ENCODE results near the gene TMEM184A.

TMEM184A gene

GRCh38 chr7:1595636-1596035, 39.6 kb upstream of the TMEM184A start:
- Histone ChIP-seq H3K4me1 (ENCODE audit: control insufficient read depth, insufficient read depth, low read length) (no peaks in the 10 kb centered on the region), H3K27ac (ENCODE audit: low read depth, low read length) (no peak overlapping the region), H3K27me3 (ENCODE audit: control insufficient read depth, insufficient read depth, low read length) (peaks cover 15% of the 10 kb centered on the region), H3K36me3 (ENCODE audit: control insufficient read depth, insufficient read depth, low read length) (no peaks in the 10 kb centered on the region), H3K4me3 (ENCODE audit: low read length) (no peak overlapping the region), H3K9ac (ENCODE audit: low read length) (no peak overlapping the region)

- Histone ChIP-seq H3K27me3 (ENCODE audit: control insufficient read depth, insufficient read depth, low read length) (peaks cover 15% of the 10 kb centered on the region), H3K4me1 (ENCODE audit: control insufficient read depth, insufficient read depth, low read length) (no peaks in the 10 kb centered on the region), H3K36me3 (ENCODE audit: control insufficient read depth, insufficient read depth, low read length) (no peaks in the 10 kb centered on the region), H3K4me3 (ENCODE audit: low read length) (no peak overlapping the region), H3K9ac (ENCODE audit: low read length) (no peak overlapping the region), H3K27ac (ENCODE audit: low read depth, low read length) (no peak overlapping the region)
These were observed 39.0 kb upstream of the TMEM184A start for GRCh38 chr7:1595027-1595426.

DNA sequence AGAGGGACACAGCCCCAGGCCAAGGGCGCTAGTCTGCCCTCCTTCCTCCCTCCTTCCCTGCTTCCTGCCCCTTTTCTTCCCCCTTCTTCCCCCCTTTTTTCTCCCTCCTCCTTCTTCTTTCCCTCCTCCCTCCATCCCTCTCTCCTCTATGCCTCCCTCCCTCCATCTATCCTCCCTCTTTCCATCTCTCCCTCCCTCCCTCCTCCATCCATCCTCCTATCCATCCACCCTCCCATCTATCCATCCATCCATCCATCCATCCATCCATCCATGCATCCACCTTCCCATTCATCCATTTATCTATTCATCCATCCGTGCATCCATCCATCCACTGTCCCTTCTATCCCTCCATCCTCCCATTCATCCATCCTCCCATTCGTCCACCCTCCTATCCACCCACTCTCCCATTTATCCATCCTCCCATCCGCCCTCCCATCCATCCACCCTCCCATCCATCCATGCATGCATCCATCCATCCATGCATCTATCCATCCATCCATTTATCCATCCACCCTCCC, 38.0 kb upstream of the TMEM184A start:
- H3K27me3 ChIP-seq (ENCODE audit: control insufficient read depth, insufficient read depth, low read length), result peaks cover 15% of the 10 kb centered on the region

GRCh38 chr7:1593091-1593866, 37.3 kb upstream of the TMEM184A start:
- H3K27ac ChIP-seq (ENCODE audit: low read depth, low read length), result no peak overlapping the region

More for the DNA sequence above, 38.0 kb upstream of the TMEM184A start:
- no peak overlapping the region for H3K27ac ChIP-seq (ENCODE audit: low read depth, low read length)
- H3K36me3 ChIP-seq (ENCODE audit: control insufficient read depth, insufficient read depth, low read length), result no peaks in the 10 kb centered on the region
- H3K9ac ChIP-seq (ENCODE audit: low read length), result no peak overlapping the region
- H3K4me1 ChIP-seq (ENCODE audit: control insufficient read depth, insufficient read depth, low read length), result no peaks in the 10 kb centered on the region
- no peak overlapping the region for H3K4me3 ChIP-seq (ENCODE audit: low read length)

DNA sequence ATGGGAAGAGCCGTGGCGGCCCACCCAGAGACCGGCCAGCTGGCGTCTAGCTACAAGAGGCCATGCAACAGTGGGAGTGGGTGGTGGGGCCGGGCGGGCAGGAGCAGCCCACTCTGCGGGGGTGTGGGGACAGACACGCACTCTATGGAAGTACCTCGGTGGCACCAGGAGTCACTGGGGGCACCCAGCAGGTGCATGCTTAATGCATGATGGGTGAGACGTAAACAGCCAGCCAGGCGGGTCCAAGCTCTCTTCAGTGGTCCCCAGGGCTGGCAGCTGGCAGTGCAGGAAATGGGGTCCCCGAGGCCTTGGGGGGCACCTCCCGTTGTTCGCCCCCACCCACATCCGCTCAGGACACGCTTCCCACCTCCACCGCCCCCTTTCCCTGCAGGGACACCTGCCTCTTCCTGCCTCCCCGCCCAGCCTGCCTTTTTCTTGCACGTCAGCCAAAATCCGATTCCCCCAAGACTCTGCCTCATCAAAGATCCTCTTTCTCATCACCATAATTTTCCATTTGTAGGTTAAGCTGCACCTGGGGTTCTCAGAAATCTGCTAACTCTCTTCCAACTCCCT, 36.4 kb upstream of the TMEM184A start:
- no peaks in the 10 kb centered on the region for H3K4me1 ChIP-seq (ENCODE audit: control insufficient read depth, insufficient read depth, low read length)
- no peak overlapping the region for H3K9ac ChIP-seq (ENCODE audit: low read length)
- no peak overlapping the region for H3K27ac ChIP-seq (ENCODE audit: low read depth, low read length)
- peaks cover 15% of the 10 kb centered on the region for H3K27me3 ChIP-seq (ENCODE audit: control insufficient read depth, insufficient read depth, low read length)
- no peak overlapping the region for H3K4me3 ChIP-seq (ENCODE audit: low read length)
- no peaks in the 10 kb centered on the region for H3K36me3 ChIP-seq (ENCODE audit: control insufficient read depth, insufficient read depth, low read length)

More at GRCh38 chr7:1593091-1593866, 37.3 kb upstream of the TMEM184A start:
- Histone ChIP-seq H3K9ac (ENCODE audit: low read length) (no peak overlapping the region), H3K4me1 (ENCODE audit: control insufficient read depth, insufficient read depth, low read length) (no peaks in the 10 kb centered on the region), H3K27me3 (ENCODE audit: control insufficient read depth, insufficient read depth, low read length) (peaks cover 15% of the 10 kb centered on the region), H3K36me3 (ENCODE audit: control insufficient read depth, insufficient read depth, low read length) (no peaks in the 10 kb centered on the region), H3K4me3 (ENCODE audit: low read length) (no peak overlapping the region)

GRCh38 chr7:1591876-1592275, 35.9 kb upstream of the TMEM184A start:
- Histone ChIP-seq H3K4me1 (ENCODE audit: control insufficient read depth, insufficient read depth, low read length) (no peaks in the 10 kb centered on the region), H3K27ac (ENCODE audit: low read depth, low read length) (no peak overlapping the region), H3K4me3 (ENCODE audit: low read length) (no peak overlapping the region), H3K9ac (ENCODE audit: low read length) (no peak overlapping the region), H3K36me3 (ENCODE audit: control insufficient read depth, insufficient read depth, low read length) (no peaks in the 10 kb centered on the region), H3K27me3 (ENCODE audit: control insufficient read depth, insufficient read depth, low read length) (peaks cover 15% of the 10 kb centered on the region)

DNA sequence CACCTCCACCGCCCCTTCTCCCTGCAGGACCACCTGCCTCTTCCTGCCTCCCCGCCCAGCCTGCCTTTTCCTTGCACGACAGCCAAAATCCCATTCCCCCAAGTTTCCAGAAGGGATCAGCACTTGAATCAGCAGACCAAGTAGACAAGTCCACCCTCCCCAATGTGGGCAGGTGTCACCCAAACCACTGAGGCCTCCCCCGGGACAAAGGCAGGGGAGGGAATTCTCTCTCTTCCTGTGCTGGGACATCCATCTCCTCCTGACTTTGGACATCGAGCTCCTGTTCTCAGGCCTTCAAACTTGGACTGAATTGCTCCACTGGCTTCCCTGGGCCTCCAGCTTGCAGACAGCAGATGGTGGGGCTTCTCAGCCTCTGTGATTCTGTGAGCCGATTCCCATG, 35.4 kb upstream of the TMEM184A start:
- no peak overlapping the region for H3K27ac ChIP-seq (ENCODE audit: low read depth, low read length)
- peaks cover 15% of the 10 kb centered on the region for H3K27me3 ChIP-seq (ENCODE audit: control insufficient read depth, insufficient read depth, low read length)

GRCh38 chr7:1590887-1591286, 34.9 kb upstream of the TMEM184A start:
- Histone ChIP-seq H3K9ac (ENCODE audit: low read length) (no peak overlapping the region), H3K27ac (ENCODE audit: low read depth, low read length) (no peak overlapping the region), H3K36me3 (ENCODE audit: control insufficient read depth, insufficient read depth, low read length) (no peaks in the 10 kb centered on the region), H3K4me3 (ENCODE audit: low read length) (no peak overlapping the region), H3K27me3 (ENCODE audit: control insufficient read depth, insufficient read depth, low read length) (peaks cover 15% of the 10 kb centered on the region), H3K4me1 (ENCODE audit: control insufficient read depth, insufficient read depth, low read length) (no peaks in the 10 kb centered on the region)

More for the DNA sequence above, 35.4 kb upstream of the TMEM184A start:
- H3K4me1 ChIP-seq (ENCODE audit: control insufficient read depth, insufficient read depth, low read length), result no peaks in the 10 kb centered on the region
- H3K4me3 ChIP-seq (ENCODE audit: low read length), result no peak overlapping the region
- H3K9ac ChIP-seq (ENCODE audit: low read length), result no peak overlapping the region
- no peaks in the 10 kb centered on the region for H3K36me3 ChIP-seq (ENCODE audit: control insufficient read depth, insufficient read depth, low read length)

DNA sequence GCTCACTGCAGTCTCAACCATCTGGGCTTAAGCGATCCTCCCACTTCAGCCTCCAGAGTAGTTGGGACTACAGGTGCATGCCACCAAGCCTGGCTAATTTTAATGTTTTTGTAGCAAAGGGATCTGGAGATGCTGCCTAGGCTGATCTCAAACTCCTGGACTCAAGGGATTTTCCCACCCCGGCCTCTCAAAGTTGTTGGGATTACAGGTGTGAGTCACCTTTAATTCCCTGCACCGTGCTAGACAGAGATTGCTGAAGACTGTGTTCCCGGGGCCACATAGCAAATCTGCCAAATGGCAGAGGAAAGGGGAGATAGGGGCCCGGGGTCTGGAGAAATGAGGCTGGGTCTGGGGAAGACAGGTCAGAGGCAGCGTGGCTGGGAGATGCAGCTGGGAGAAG, 34.5 kb upstream of the TMEM184A start:
- H3K27me3 ChIP-seq (ENCODE audit: control insufficient read depth, insufficient read depth, low read length), result peaks cover 15% of the 10 kb centered on the region

GRCh38 chr7:1588978-1589377, 33.0 kb upstream of the TMEM184A start:
- Histone ChIP-seq H3K9ac (ENCODE audit: low read length) (no peak overlapping the region), H3K4me1 (ENCODE audit: control insufficient read depth, insufficient read depth, low read length) (no peaks in the 10 kb centered on the region), H3K27me3 (ENCODE audit: control insufficient read depth, insufficient read depth, low read length) (peaks cover 13% of the 10 kb centered on the region), H3K4me3 (ENCODE audit: low read length) (no peak overlapping the region), H3K36me3 (ENCODE audit: control insufficient read depth, insufficient read depth, low read length) (no peaks in the 10 kb centered on the region), H3K27ac (ENCODE audit: low read depth, low read length) (no peak overlapping the region)

More for the DNA sequence above, 34.5 kb upstream of the TMEM184A start:
- Histone ChIP-seq H3K36me3 (ENCODE audit: control insufficient read depth, insufficient read depth, low read length) (no peaks in the 10 kb centered on the region), H3K4me1 (ENCODE audit: control insufficient read depth, insufficient read depth, low read length) (no peaks in the 10 kb centered on the region), H3K4me3 (ENCODE audit: low read length) (no peak overlapping the region), H3K9ac (ENCODE audit: low read length) (no peak overlapping the region), H3K27ac (ENCODE audit: low read depth, low read length) (no peak overlapping the region)

DNA sequence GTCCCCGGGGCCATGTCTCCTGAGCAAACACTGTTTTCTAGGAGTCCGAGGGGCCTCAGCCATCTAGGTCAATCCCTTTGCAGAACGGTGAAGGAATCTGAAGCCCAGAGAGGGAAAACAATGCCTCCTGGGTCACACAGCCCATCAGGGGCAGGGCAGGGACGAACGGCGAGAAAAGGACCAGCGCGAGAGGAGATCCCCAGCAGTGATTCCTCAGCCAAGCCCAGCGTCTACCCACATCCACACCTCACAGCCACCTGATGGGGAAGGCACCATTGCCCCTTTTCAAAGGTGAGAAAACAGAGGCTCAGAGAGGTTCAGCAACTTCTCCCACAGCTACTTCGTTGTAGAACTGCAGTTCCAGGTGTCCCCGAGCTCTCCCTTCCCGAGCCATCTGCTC, 31.7 kb upstream of the TMEM184A start:
- Histone ChIP-seq H3K4me1 (ENCODE audit: control insufficient read depth, insufficient read depth, low read length) (no peaks in the 10 kb centered on the region), H3K27me3 (ENCODE audit: control insufficient read depth, insufficient read depth, low read length) (peaks cover 2% of the 10 kb centered on the region), H3K27ac (ENCODE audit: low read depth, low read length) (no peak overlapping the region), H3K36me3 (ENCODE audit: control insufficient read depth, insufficient read depth, low read length) (no peaks in the 10 kb centered on the region), H3K9ac (ENCODE audit: low read length) (no peak overlapping the region), H3K4me3 (ENCODE audit: low read length) (no peak overlapping the region)

DNA sequence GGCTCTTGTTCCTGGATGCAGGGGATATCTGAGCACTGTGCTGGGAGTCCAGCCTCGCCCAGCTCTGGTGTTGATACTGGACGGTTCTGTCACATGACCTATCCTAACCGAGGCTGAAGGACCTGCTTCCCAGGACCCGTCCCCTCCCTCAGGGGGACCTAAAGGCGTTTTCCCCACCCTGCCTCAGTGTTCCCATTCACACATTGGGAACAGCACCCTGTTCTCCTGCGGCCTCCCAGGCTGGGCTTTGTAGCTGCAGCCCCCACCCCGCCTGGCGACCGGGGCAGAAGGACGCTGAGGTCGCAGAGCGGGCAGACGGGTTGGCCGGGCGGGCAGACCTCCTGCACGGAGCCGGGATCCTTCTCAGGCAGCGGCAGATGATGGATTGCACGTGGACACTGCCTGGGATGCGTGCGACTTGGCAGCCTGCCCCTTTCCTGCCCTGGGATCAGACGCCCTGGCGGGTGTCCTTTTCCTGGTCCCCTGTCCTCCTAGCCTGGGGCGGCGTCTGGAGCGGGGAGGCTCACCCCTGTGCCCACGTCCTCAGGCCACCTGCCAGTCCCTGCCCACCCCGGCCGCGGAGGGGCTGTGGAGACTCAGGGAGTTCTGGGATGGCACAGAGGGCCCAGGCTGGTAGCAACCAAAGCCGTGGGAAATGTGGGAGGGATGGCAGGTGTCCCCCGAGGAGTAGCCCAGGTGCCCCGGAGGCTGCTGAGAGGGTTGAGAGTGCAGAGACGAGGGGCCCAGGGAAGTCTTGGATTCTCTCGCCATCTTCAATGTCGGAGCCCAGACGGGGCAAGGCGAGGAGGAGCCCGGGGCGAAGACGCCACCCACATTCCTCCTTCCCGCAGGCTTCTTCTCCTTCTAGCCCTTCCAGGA, 31.1 kb upstream of the TMEM184A start:
- Histone ChIP-seq H3K27me3 (ENCODE audit: control insufficient read depth, insufficient read depth, low read length) (no peaks in the 10 kb centered on the region), H3K9ac (ENCODE audit: low read length) (no peak overlapping the region), H3K36me3 (ENCODE audit: control insufficient read depth, insufficient read depth, low read length) (no peaks in the 10 kb centered on the region), H3K27ac (ENCODE audit: low read depth, low read length) (no peak overlapping the region), H3K4me3 (ENCODE audit: low read length) (no peak overlapping the region), H3K4me1 (ENCODE audit: control insufficient read depth, insufficient read depth, low read length) (no peaks in the 10 kb centered on the region)

All from rectal smooth muscle tissue (tissue), 1 donor.